ENCODE results near the gene ZDHHC9.

- TF ChIP-seq CTCF (IDR thresholded peaks at IDR 0.05), result no peak
- TF ChIP-seq POLR2A (IDR thresholded peaks at IDR 0.05), result no peak
These were observed 81.2 kb downstream of the ZDHHC9 start for GRCh38 chrX:129762448-129762847.
